ENCODE results near the gene MTARC2.

DNA sequence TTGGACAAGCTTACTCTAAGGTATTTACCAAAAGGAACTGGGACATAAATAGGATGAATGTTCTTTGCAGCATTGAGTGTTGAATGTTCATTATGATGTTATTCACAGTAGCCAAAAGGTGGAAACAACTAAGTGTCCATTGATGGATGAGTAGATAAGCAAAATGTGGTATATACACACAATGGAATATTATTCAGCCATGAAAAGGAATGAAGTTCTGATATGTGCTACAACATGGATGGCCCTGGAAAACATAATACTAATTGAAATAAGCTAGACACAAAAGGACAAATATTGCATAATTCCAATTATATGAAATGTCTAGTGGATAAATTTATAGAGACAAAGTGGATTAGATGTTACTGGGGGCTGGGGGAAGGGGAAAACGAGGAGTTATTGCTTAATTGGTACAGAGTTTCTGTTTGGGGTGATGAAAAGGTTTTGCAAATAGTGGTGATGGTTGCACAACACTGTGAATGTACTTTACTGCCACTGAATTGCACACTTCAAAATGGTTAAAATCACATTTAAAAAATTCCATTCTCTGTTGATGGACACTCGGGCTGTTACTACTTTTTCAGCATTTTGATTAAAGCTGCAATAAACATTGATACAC, 41.5 kb downstream of the MTARC2 start:
- TF ChIP-seq, protein P1, sequence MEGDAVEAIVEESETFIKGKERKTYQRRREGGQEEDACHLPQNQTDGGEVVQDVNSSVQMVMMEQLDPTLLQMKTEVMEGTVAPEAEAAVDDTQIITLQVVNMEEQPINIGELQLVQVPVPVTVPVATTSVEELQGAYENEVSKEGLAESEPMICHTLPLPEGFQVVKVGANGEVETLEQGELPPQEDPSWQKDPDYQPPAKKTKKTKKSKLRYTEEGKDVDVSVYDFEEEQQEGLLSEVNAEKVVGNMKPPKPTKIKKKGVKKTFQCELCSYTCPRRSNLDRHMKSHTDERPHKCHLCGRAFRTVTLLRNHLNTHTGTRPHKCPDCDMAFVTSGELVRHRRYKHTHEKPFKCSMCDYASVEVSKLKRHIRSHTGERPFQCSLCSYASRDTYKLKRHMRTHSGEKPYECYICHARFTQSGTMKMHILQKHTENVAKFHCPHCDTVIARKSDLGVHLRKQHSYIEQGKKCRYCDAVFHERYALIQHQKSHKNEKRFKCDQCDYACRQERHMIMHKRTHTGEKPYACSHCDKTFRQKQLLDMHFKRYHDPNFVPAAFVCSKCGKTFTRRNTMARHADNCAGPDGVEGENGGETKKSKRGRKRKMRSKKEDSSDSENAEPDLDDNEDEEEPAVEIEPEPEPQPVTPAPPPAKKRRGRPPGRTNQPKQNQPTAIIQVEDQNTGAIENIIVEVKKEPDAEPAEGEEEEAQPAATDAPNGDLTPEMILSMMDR (IDR thresholded peaks at IDR 0.05), result no peak
- TF ChIP-seq POLR2A (IDR thresholded peaks at IDR 0.05), result no peak

Data from esophagus squamous epithelium (tissue), 4 donors.